GOT3 (cell line): Measurements from ENCODE around the gene SIGLEC5.

ENCODE experiments used
- DNase-seq: peaks from one replicate; lab custom pipeline; 2025; ENCODE audit warnings: mixed read lengths; lab: John Stamatoyannopoulos, UW

SIGLEC5 gene

GRCh38 chr19:51627491-51628138 lies 2.6 kb downstream of the SIGLEC5 start:
- no peak for DNase-seq

GRCh38 chr19:51626675-51627074 lies 3.5 kb downstream of the SIGLEC5 start:
- DNase-seq: no peak

DNA sequence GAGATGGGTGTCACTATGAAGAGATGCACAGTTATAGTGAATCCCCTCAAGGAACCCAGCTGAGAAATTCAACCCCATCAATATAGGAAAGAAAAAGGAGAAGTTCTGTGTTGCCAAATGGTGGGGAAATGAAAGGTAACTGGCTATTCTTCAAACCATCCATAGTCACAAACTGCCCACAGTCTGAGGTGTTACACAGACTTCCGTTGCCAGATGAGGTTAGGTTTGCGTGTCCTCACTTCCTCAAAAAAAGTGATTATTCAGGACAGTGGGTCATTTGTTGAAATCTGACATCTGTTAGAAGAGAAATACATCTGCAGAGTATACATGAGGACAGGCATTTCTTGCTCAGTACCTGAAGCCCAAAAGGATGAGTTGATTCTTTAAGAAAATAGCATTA lies 9.0 kb downstream of the SIGLEC5 start:
- no peak for DNase-seq

- DNase-seq: no peak
These were observed 14.2 kb downstream of the SIGLEC5 start for GRCh38 chr19:51615991-51616390.

DNA sequence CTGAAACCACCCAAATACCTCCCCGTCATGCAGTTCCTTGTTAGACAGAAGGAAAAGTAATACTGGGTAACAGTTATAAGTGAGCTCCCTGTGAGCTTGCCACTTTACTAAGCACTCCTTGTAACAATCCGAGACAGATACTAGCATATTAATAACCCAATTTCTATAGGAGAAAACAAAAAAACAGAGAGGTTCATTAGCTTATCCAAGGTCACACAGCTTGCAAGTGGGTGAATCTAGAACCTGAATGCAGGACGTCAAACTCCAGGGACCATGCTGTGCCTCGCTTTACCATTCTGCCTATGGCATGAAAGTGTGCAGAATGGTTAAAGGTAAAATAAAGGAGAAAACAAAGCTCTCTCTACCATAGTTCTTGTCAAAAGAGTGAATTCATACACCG lies 15.4 kb downstream of the SIGLEC5 start:
- DNase-seq: no peak

DNA sequence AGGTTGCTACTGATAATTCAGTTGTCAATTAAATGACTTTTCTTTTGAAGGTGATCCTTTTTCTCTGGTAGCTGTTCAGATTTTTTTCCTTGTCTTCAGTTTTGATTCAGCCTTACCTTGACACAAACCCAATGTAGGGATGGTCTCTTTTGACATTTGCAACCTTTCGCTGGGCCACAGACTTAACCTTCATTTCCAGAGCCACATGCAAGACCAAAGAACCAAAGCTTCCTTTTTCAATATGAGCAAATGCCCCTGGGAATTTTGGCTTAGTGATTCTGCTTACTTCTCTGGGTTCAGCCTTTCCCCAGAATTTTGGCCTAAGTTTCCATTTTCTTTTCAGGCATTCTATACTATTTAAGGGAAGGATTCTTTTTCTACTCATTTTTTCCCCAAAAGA lies 19.6 kb downstream of the SIGLEC5 start:
- no peak for DNase-seq

DNA sequence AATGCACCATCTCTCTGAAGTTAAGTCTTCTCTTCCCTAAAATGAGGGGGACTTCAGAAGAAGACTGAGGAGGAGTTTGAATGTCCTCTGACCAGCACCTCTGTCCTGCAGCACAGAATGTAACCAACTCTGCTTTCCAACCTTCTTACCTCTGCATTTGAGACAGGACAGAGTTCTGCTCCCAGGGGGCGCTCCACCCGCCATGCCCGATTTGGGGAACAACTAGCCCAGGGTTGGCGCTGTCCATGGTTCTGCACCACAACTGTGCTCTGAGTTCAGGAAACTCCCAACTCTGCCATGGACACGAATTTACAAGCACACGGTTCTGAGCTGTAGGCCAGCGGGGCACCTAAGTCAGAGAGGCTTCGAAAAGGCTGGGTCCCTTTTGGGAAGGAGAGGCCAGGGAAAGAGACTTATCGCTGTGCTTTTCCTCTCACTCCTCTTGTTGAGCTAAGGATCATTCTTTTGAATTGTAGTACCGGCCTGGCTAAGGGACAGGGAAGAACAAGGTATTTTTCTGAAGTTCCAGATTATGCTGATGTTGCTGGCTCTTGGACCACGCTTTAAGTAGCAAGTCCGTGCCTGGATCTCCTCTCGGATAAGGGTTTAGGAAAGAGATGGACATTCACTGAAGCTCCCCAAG lies 22.2 kb downstream of the SIGLEC5 start:
- no peak for DNase-seq

DNA sequence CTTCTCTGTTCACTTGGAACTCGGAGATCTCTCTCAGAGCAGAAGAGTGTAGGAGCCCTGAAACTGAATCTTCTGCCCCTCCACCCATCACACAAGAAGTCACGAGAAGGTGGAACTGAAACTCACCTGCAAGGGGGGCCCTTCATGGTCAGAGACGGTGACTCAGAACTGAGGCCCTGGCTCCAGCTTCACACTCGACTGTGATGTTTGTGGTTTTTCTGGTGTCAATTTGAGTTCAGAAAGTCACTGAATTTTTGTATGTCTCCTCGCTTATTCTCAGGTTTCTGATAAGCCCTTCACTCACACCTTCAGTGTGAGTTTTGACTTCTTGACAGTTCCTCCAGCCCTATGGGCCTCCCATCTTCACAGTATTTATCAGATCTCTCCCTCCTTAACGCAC lies 23.1 kb downstream of the SIGLEC5 start:
- no peak for DNase-seq

DNA sequence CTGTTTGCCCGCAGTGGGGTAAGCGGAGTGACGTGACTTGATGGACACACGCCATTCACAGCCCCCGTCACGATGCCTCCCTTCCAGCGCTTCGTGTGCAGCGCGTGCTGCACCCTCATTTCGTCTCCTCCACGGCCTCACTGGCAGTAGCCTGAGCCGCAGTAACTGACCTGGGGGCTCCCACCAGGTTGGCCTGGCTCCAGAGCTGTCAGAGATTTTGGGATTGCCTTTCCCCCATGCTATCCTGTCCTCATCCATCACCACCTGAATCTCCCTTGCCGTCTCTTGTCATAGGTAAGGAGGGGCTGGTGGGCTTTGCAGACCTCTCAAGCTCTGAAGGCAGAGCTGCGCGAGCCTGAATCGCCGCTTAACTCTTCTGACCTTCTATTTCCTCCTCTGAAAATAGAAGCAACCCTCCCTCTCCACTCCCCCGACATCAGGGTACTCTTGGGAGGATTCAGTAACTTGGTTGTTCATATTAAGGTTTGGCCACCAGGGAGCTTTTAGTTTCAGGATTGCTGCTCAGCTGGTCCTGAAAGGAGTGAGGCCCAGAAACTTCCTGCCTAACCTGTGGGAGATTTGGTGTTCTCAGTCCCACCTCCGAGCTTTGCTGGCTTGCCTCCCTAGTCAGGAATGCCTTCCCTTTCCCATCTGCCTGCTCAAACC lies 27.9 kb downstream of the SIGLEC5 start:
- DNase-seq: no peak

GRCh38 chr19:51600940-51601580 lies 29.1 kb downstream of the SIGLEC5 start:
- DNase-seq: no peak

GRCh38 chr19:51599084-51599483 lies 31.1 kb downstream of the SIGLEC5 start:
- DNase-seq: no peak

GRCh38 chr19:51598159-51598915 lies 31.9 kb downstream of the SIGLEC5 start:
- no peak for DNase-seq

DNA sequence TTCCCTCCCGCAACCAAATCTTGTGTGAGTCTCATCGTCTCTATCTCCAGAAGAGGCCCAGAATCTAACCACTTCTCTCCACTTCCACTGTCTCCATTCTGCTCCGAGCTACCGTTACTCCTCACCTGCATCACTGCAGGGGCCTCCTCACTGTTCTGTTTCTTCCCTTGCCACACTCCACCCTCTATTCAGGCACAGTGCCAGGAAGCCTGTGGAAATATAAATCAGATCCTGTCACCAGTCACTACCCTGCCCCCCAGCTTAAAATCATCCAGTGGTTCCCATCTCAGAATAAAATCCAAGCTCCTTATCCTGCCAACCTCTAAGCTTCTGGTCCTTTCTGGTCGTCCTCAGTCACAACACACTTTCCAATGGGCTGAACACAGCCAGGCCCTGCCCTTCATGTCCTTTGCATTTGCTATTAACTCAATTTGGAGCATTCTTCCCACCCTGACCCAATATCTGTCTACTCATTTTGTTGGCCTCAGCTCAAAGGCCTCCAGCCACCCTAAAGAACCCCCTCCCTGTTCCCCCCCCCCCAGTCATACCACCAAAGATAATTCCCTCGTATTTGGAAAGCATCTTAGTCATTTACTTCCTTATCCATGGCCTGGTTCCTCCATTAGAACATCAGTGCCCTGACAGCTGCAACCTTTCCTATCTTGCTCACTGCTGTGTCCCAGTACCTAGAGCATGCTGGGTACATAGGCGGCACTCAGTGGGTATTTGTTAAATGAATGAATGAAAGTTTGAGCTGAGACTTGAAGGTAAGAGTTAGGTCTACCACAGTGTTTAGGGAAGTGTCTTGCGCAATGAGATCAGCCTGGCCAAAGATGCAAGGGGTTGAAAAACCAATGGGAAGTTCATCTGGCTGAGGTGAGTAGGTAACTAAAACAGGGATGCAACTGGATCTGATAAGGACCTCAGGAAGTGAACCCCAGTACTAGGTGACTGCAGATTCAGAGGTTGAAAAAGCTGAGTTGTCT lies 34.7 kb downstream of the SIGLEC5 start:
- DNase-seq: no peak

- DNase-seq: no peak
These were observed 35.5 kb downstream of the SIGLEC5 start for GRCh38 chr19:51594774-51595109.

GRCh38 chr19:51593969-51594773 lies 36.0 kb downstream of the SIGLEC5 start:
- peak; percentile 90 for DNase-seq

DNA sequence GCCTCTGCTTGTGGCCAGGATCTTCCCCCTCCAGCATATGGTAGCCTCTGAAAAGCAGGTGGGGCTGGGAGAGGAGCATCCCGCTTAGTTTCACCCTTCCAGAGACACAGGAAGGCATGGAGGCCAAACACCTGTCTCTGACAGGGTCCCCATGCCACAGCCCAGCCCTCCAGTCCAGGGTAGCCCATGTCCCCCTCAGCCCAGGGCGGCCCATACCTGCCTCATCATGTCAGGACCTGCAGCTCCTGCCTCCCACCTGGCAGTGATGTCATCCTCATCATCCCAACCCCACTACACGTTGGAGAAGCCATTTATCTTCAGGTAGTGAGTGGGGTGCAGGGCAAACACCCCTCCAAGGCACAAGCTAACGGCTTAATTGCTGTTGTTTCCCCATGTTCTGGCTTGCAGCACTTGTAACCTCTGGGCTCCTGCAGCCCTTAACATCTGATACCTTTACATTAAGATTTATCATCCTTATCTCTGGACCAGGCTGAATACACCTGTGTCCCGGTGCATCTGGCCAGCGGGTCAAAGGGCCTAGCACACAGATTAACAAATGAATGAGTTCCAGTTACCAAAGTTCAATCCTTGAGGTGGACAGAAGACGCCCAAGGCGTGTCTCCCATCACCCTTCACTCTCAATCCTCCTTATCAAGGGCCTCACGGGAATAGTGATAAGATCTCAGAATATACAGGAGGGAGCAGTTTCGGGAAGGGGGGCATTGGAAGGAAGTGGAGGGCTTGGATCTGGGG lies 36.9 kb downstream of the SIGLEC5 start:
- DNase-seq: no peak

- no peak for DNase-seq
These were observed 37.7 kb downstream of the SIGLEC5 start for GRCh38 chr19:51592521-51592920.

GRCh38 chr19:51590441-51590840 lies 39.8 kb downstream of the SIGLEC5 start:
- no peak for DNase-seq

- no peak for DNase-seq
These were observed 40.7 kb downstream of the SIGLEC5 start for GRCh38 chr19:51589511-51589910.
